Muscle of leg (tissue), 11 donors: ENCODE results near the gene HJURP. TPM values are rescaled to one million over a fixed set of nuclear protein-coding genes. Genes with fewer than 3 reads are reported as not detected.

ENCODE experiments used
- DNase-seq: peaks from one replicate; pipeline ENCODE4 v3.0.0; 2013
- H3K27ac ChIP-seq: one replicate; pipeline ENCODE4 v1.5.1; 2013; ENCODE audit warnings: mild to moderate bottlenecking, low read length, control low read depth
- H3K27me3 ChIP-seq: one replicate; pipeline ENCODE4 v1.6.1; 2013; ENCODE audit warnings: low read length; ENCODE audit not compliant: control insufficient read depth, insufficient read depth
- H3K36me3 ChIP-seq: one replicate; pipeline ENCODE4 v1.6.1; 2013; ENCODE audit warnings: low read length; ENCODE audit not compliant: control insufficient read depth, insufficient read depth
- H3K4me1 ChIP-seq: one replicate; pipeline ENCODE4 v1.6.1; 2013; ENCODE audit warnings: low read length; ENCODE audit not compliant: control insufficient read depth, insufficient read depth
- H3K4me3 ChIP-seq: one replicate; pipeline ENCODE4 v1.5.1; 2013; ENCODE audit warnings: low read length, control low read depth
- H3K9me3 ChIP-seq: replicated peaks from 2 replicates; pipeline ENCODE4 v1.6.1; 2013; ENCODE audit warnings: low read depth, low read length; ENCODE audit not compliant: control insufficient read depth
- WGBS: methylation state at CpG from one replicate; pipeline ENCODE4 v1.1.5; 2013; ENCODE audit warnings: missing lambda C conversion rate; ENCODE audit not compliant: insufficient coverage; 5-methylcytosine and 5-hydroxymethylcytosine counted together
- polyA plus RNA-seq, 8 donors: library from polyadenylated mRNA; unstranded; fragments of 120-200 nt; gene quantifications; one replicate each; pipeline versions ENCODE4 v1.2.1 to v1.2.3, GENCODE V29; 2013; ENCODE audit warnings: inconsistent platforms in 1 of 8, low replicate concordance in 1 of 8; ENCODE audit not compliant: insufficient read length in 8 of 8, insufficient read depth in 1 of 8
- total RNA-seq: library from RNA; stranded (reverse); fragments of 120-200 nt; gene quantifications from one replicate; pipeline ENCODE4 v1.2.4, GENCODE V29; 2013

The HJURP gene
- total and polyA plus RNA-seq, 9 donors: 6.2 to 15.3 (median 12.1) TPM

- no peak overlapping the region for H3K4me3 ChIP-seq
- peaks cover 2% of the 10 kb centered on the region for H3K27me3 ChIP-seq
- H3K36me3 ChIP-seq: peaks cover 16% of the 10 kb centered on the region
- H3K9me3 ChIP-seq: no peaks in the 10 kb centered on the region
- peaks cover 14% of the 10 kb centered on the region for H3K4me1 ChIP-seq
- no peak for DNase-seq
- 68% methylated on average over 12 of the region's 14 CpGs for WGBS
- H3K27ac ChIP-seq: no peak overlapping the region
Measured at GRCh38 chr2:233831011-233831721, 23.2 kb downstream of the HJURP start.

GRCh38 chr2:233830111-233830802, 24.1 kb downstream of the HJURP start:
- Histone ChIP-seq H3K36me3 (peaks cover 7% of the 10 kb centered on the region), H3K4me1 (peaks cover 14% of the 10 kb centered on the region), H3K9me3 (no peaks in the 10 kb centered on the region), H3K4me3 (no peak overlapping the region), H3K27me3 (peaks cover 2% of the 10 kb centered on the region), H3K27ac (no peak overlapping the region)
- no peak for DNase-seq
- 100% methylated on average over 3 of the region's 6 CpGs for WGBS

GRCh38 chr2:233829193-233830110, 24.9 kb downstream of the HJURP start:
- peaks cover 6% of the 10 kb centered on the region for H3K36me3 ChIP-seq
- DNase-seq: no peak
- 75% methylated on average over 10 of the region's 15 CpGs for WGBS
- H3K27ac ChIP-seq: no peak overlapping the region
- H3K4me1 ChIP-seq: peaks cover 14% of the 10 kb centered on the region
- H3K9me3 ChIP-seq: no peaks in the 10 kb centered on the region
- H3K27me3 ChIP-seq: peaks cover 2% of the 10 kb centered on the region
- no peak overlapping the region for H3K4me3 ChIP-seq

- WGBS: 75% methylated on average over 21 of the region's 24 CpGs
Measured at GRCh38 chr2:233828546-233829192, 25.7 kb downstream of the HJURP start.

GRCh38 chr2:233824373-233824772, 30.0 kb downstream of the HJURP start:
- 43% methylated on average over 7 of the region's 7 CpGs for WGBS
- H3K9me3 ChIP-seq: no peaks in the 10 kb centered on the region
- DNase-seq: no peak
- H3K27ac ChIP-seq: no peak overlapping the region
- H3K4me1 ChIP-seq: no peaks in the 10 kb centered on the region
- H3K36me3 ChIP-seq: no peaks in the 10 kb centered on the region
- no peak overlapping the region for H3K4me3 ChIP-seq
- H3K27me3 ChIP-seq: peaks cover 2% of the 10 kb centered on the region

More at GRCh38 chr2:233828546-233829192, 25.7 kb downstream of the HJURP start:
- peaks cover 10% of the 10 kb centered on the region for H3K4me1 ChIP-seq
- H3K36me3 ChIP-seq: no peaks in the 10 kb centered on the region
- no peak for DNase-seq
- H3K9me3 ChIP-seq: no peaks in the 10 kb centered on the region
- peaks cover 2% of the 10 kb centered on the region for H3K27me3 ChIP-seq
- no peak overlapping the region for H3K4me3 ChIP-seq
- no peak overlapping the region for H3K27ac ChIP-seq

GRCh38 chr2:233823731-233824121, 30.6 kb downstream of the HJURP start:
- H3K9me3 ChIP-seq: no peaks in the 10 kb centered on the region
- H3K4me3 ChIP-seq: no peak overlapping the region
- DNase-seq: no peak
- 72% methylated on average over 4 of the region's 8 CpGs for WGBS
- H3K36me3 ChIP-seq: no peaks in the 10 kb centered on the region
- no peak overlapping the region for H3K27ac ChIP-seq
- H3K27me3 ChIP-seq: no peaks in the 10 kb centered on the region
- no peaks in the 10 kb centered on the region for H3K4me1 ChIP-seq

- Histone ChIP-seq H3K27me3 (no peaks in the 10 kb centered on the region), H3K4me3 (no peak overlapping the region), H3K27ac (no peak overlapping the region), H3K9me3 (no peaks in the 10 kb centered on the region), H3K4me1 (no peaks in the 10 kb centered on the region), H3K36me3 (no peaks in the 10 kb centered on the region)
- DNase-seq: no peak
- WGBS: 80% methylated on average over 19 of the region's 25 CpGs
Measured at GRCh38 chr2:233822781-233823730, 31.3 kb downstream of the HJURP start.

GRCh38 chr2:233822101-233822771, 32.1 kb downstream of the HJURP start:
- Histone ChIP-seq H3K36me3 (no peaks in the 10 kb centered on the region), H3K4me3 (no peak overlapping the region), H3K9me3 (no peaks in the 10 kb centered on the region), H3K27me3 (no peaks in the 10 kb centered on the region), H3K4me1 (no peaks in the 10 kb centered on the region), H3K27ac (no peak overlapping the region)
- DNase-seq: no peak
- 88% methylated on average over 17 of the region's 21 CpGs for WGBS

GRCh38 chr2:233821709-233822100, 32.6 kb downstream of the HJURP start:
- no peak for DNase-seq
- WGBS: 100% methylated on average over 3 of the region's 8 CpGs

More at GRCh38 chr2:233821709-233822100, 32.6 kb downstream of the HJURP start:
- no peak overlapping the region for H3K4me3 ChIP-seq
- no peaks in the 10 kb centered on the region for H3K4me1 ChIP-seq
- H3K27me3 ChIP-seq: no peaks in the 10 kb centered on the region
- H3K9me3 ChIP-seq: no peaks in the 10 kb centered on the region
- no peaks in the 10 kb centered on the region for H3K36me3 ChIP-seq
- no peak overlapping the region for H3K27ac ChIP-seq
